ENCODE measurements around the gene SMNDC1.
"Not testable (repeated sequence)": the region's sequence is repeated elsewhere in the genome, so short reads cannot be mapped to it uniquely, and the experiment has no call there.

SMNDC1 gene

GRCh38 chr10:110335314-110336064 lies 30.8 kb upstream of the SMNDC1 start:
- H3K27me3 ChIP-seq (ENCODE audit: insufficient read depth, poor library complexity, severe bottlenecking): no peaks in the 10 kb centered on the region

GRCh38 chr10:110334061-110334656 lies 29.4 kb upstream of the SMNDC1 start:
- H3K27me3 ChIP-seq (ENCODE audit: insufficient read depth, poor library complexity, severe bottlenecking): no peaks in the 10 kb centered on the region
- no peak for DNase-seq (ENCODE audit: low read depth in 1 of 2, low spot score in 1 of 2)
- no peak overlapping the region for H3K27ac ChIP-seq (replicated peaks)
- TF ChIP-seq POLR2AphosphoS5 (IDR thresholded peaks at IDR 0.05; ENCODE audit: low read depth) (no peak), GABPA (IDR thresholded peaks at IDR 0.05; ENCODE audit: low read depth) (no peak), SPI1 (IDR thresholded peaks at IDR 0.05; ENCODE audit: borderline replicate concordance, low read depth) (no peak), REST (IDR thresholded peaks at IDR 0.05; ENCODE audit: insufficient replicate concordance, low read depth) (no peak)
- no peak overlapping the region for H3K4me3 ChIP-seq (replicated peaks; ENCODE audit: insufficient read depth, low read length)

More at GRCh38 chr10:110335314-110336064, 30.8 kb upstream of the SMNDC1 start:
- Histone ChIP-seq H3K4me3 (replicated peaks; ENCODE audit: insufficient read depth, low read length) (no peak overlapping the region), H3K27ac (replicated peaks) (no peak overlapping the region)
- TF ChIP-seq SPI1 (IDR thresholded peaks at IDR 0.05; ENCODE audit: borderline replicate concordance, low read depth): peak; percentile 80
- TF ChIP-seq, protein P1, sequence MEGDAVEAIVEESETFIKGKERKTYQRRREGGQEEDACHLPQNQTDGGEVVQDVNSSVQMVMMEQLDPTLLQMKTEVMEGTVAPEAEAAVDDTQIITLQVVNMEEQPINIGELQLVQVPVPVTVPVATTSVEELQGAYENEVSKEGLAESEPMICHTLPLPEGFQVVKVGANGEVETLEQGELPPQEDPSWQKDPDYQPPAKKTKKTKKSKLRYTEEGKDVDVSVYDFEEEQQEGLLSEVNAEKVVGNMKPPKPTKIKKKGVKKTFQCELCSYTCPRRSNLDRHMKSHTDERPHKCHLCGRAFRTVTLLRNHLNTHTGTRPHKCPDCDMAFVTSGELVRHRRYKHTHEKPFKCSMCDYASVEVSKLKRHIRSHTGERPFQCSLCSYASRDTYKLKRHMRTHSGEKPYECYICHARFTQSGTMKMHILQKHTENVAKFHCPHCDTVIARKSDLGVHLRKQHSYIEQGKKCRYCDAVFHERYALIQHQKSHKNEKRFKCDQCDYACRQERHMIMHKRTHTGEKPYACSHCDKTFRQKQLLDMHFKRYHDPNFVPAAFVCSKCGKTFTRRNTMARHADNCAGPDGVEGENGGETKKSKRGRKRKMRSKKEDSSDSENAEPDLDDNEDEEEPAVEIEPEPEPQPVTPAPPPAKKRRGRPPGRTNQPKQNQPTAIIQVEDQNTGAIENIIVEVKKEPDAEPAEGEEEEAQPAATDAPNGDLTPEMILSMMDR (IDR thresholded peaks at IDR 0.05; ENCODE audit: insufficient read depth, low read length): no peak
- DNase-seq (ENCODE audit: low read depth in 1 of 2, low spot score in 1 of 2): peak in 1 of 2 experiments; percentile 58

DNA sequence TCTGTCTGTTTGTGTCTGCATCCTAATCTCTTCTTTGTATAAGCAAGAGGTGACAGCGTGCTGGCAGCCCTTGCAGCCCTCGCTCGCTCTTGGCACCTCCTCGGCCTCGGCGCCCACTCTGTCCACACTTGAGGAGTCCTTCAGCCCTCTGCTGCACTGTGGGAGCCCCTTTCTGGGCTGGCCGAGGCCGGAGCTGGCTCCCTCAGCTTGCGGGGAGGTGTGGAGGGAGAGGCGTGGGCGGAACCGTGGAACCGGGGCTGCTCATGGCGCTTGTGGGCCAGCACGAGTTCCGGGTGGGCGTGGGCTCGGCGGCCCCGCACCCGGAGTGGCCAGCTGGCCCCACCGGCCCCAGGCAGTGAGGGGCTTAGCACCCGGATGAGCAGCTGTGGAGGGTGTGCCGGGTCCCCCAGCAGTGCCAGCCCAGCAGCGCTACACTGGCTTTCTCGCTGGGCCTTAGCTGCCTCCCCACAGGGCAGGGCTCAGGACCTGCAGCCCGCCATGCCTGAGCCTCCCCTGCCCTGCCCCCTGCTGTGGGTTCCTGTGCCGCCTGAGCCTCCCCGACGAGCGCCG lies 26.6 kb upstream of the SMNDC1 start:
- H3K27ac ChIP-seq (replicated peaks); H3K27me3 ChIP-seq (ENCODE audit: insufficient read depth, poor library complexity, severe bottlenecking); H3K4me3 ChIP-seq (replicated peaks; ENCODE audit: insufficient read depth, low read length); DNase-seq (ENCODE audit: low read depth in 1 of 2, low spot score in 1 of 2): not testable (repeated sequence)

- TF ChIP-seq REST (IDR thresholded peaks at IDR 0.05; ENCODE audit: insufficient replicate concordance, low read depth) (no peak), GABPA (IDR thresholded peaks at IDR 0.05; ENCODE audit: low read depth) (no peak), SPI1 (IDR thresholded peaks at IDR 0.05; ENCODE audit: borderline replicate concordance, low read depth) (no peak)
- TF ChIP-seq, protein P1 (IDR thresholded peaks at IDR 0.05; ENCODE audit: insufficient read depth, low read length): no peak
- Histone ChIP-seq H3K27me3 (ENCODE audit: insufficient read depth, poor library complexity, severe bottlenecking) (no peaks in the 10 kb centered on the region), H3K27ac (replicated peaks) (no peak overlapping the region), H3K4me3 (replicated peaks; ENCODE audit: insufficient read depth, low read length) (no peak overlapping the region)
- DNase-seq (ENCODE audit: low read depth in 1 of 2, low spot score in 1 of 2): no peak
Measured at GRCh38 chr10:110330675-110331074, 26.0 kb upstream of the SMNDC1 start.
